ENCODE results near the gene CCDC142. TPM values are rescaled to one million over a fixed set of nuclear protein-coding genes. Genes with fewer than 3 reads are reported as not detected.

The CCDC142 gene, protein sequence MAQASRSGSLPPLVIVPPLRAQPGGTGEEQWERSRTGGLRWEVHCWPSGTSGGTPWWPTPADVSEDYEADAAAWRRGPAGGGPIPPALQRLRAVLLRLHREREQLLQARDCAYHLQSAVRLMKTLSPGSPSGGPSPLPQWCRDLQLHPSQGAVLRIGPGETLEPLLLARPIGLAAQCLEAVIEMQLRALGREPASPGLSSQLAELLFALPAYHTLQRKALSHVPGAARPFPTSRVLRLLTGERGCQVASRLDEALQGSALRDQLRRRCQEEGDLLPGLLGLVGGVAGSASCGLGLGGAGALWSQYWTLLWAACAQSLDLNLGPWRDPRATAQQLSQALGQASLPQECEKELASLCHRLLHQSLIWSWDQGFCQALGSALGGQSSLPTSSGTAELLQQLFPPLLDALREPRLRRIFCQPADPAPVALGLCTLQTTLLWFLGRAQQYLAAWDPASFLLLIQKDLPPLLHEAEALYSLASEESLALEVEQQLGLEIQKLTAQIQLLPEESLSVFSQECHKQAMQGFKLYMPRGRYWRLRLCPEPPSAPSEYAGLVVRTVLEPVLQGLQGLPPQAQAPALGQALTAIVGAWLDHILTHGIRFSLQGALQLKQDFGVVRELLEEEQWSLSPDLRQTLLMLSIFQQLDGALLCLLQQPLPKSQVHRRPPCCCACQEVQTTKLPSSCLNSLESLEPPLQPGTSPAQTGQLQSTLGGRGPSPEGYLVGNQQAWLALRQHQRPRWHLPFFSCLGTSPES
- polyA plus RNA-seq, result 21.6 and 48.0 TPM in 2 replicates
- polyA minus RNA-seq, result 35.5 and 53.1 TPM in 2 replicates

DNA sequence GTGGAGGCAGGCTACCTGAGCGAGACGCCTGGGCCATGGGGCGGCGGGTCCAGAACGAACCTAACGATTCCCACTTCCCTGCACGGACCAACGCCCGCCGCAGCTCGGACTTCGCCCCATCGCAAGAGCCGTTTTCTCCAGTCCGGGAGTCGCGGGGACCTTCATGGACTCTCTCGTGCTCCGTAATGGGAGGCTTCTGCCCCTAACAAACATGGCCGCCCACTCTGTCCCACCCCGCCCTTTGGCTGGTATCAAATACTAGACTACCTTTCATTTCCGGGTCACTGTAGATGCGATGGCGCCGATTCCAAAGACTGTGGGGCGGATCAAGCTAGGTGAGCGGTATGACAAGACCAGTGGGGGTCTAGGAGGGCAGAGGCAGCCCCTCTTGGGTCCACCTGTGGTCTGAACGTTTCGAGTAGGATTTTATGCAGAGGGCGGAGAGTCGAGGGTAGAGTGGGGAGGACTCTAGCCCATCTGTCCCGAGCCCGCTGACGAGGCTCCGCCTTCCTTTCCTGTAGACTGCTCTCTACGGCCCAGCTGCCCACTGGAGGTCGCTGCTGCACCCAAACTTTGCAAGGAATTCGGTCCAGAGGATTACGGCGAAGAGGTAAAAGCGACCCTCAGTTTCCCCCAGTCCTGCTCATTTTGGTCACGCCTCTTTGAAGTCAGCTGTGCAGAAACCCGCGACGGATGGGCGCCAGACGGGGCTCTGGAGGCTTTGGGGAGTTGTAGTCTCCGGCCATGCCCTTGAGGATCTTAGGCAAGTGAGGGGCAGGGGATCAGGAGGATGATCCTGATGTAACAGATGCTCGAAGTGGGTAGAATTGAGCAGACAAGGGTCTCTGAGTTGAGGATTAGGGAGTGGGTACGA is at the start of gene CCDC142, which contains the start of gene TTC31:
CCDC142 (minus strand) TSS at position 198 of the 874 bp plus-strand sequence; CDS start at position 37, 161 bp downstream.
TTC31 (plus strand) TSS at position 281 of the 874 bp plus-strand sequence; CDS start at position 296, 15 bp downstream.
- Histone ChIP-seq H3K79me2 (replicated peaks; ENCODE audit: insufficient read depth, low read length) (peaks cover 26% of the 10 kb centered on the region), H3K36me3 (ENCODE audit: insufficient read depth, low read length) (peaks cover 3% of the 10 kb centered on the region)
- TF ChIP-seq EP300 (conservative IDR thresholded peaks at IDR 0.05; ENCODE audit: poor library complexity, severe bottlenecking) (peak; percentile 58), TAF1 (IDR thresholded peaks at IDR 0.05; ENCODE audit: low read depth) (peak; percentile 52), MXI1 (conservative IDR thresholded peaks at IDR 0.05; ENCODE audit: poor library complexity, severe bottlenecking) (peak; percentile 87), POLR2AphosphoS5 (IDR thresholded peaks at IDR 0.05) (peak; percentile 92), EZH2 (IDR thresholded peaks at IDR 0.05; ENCODE audit: borderline replicate concordance, insufficient read depth, low read length, poor library complexity, severe bottlenecking) (no peak), SMC3 (conservative IDR thresholded peaks at IDR 0.05; ENCODE audit: poor library complexity) (peak; percentile 98), RAD21 (conservative IDR thresholded peaks at IDR 0.05) (peak; percentile 88)
- TF ChIP-seq, protein P1, sequence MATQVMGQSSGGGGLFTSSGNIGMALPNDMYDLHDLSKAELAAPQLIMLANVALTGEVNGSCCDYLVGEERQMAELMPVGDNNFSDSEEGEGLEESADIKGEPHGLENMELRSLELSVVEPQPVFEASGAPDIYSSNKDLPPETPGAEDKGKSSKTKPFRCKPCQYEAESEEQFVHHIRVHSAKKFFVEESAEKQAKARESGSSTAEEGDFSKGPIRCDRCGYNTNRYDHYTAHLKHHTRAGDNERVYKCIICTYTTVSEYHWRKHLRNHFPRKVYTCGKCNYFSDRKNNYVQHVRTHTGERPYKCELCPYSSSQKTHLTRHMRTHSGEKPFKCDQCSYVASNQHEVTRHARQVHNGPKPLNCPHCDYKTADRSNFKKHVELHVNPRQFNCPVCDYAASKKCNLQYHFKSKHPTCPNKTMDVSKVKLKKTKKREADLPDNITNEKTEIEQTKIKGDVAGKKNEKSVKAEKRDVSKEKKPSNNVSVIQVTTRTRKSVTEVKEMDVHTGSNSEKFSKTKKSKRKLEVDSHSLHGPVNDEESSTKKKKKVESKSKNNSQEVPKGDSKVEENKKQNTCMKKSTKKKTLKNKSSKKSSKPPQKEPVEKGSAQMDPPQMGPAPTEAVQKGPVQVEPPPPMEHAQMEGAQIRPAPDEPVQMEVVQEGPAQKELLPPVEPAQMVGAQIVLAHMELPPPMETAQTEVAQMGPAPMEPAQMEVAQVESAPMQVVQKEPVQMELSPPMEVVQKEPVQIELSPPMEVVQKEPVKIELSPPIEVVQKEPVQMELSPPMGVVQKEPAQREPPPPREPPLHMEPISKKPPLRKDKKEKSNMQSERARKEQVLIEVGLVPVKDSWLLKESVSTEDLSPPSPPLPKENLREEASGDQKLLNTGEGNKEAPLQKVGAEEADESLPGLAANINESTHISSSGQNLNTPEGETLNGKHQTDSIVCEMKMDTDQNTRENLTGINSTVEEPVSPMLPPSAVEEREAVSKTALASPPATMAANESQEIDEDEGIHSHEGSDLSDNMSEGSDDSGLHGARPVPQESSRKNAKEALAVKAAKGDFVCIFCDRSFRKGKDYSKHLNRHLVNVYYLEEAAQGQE (IDR thresholded peaks at IDR 0.05; ENCODE audit: borderline replicate concordance), result peak; percentile 68
- TF ChIP-seq, protein P2, sequence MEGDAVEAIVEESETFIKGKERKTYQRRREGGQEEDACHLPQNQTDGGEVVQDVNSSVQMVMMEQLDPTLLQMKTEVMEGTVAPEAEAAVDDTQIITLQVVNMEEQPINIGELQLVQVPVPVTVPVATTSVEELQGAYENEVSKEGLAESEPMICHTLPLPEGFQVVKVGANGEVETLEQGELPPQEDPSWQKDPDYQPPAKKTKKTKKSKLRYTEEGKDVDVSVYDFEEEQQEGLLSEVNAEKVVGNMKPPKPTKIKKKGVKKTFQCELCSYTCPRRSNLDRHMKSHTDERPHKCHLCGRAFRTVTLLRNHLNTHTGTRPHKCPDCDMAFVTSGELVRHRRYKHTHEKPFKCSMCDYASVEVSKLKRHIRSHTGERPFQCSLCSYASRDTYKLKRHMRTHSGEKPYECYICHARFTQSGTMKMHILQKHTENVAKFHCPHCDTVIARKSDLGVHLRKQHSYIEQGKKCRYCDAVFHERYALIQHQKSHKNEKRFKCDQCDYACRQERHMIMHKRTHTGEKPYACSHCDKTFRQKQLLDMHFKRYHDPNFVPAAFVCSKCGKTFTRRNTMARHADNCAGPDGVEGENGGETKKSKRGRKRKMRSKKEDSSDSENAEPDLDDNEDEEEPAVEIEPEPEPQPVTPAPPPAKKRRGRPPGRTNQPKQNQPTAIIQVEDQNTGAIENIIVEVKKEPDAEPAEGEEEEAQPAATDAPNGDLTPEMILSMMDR (IDR thresholded peaks at IDR 0.05; ENCODE audit: poor library complexity, severe bottlenecking), result peak; percentile 99

More for the DNA sequence above, at the start of gene CCDC142, which contains the start of gene TTC31:
- no peaks in the 10 kb centered on the region for H3K9me3 ChIP-seq (ENCODE audit: low read length)
- H4K20me1 ChIP-seq (ENCODE audit: insufficient read depth), result no peaks in the 10 kb centered on the region
- H3K4me3 ChIP-seq (ENCODE audit: low read length), result peak within 1 kb of the TSS; percentile 100
- H3K27ac ChIP-seq (ENCODE audit: low read length), result peak within 1 kb of the TSS; percentile 87
- H3K27me3 ChIP-seq (ENCODE audit: insufficient read depth, low read depth, low read length), result no peaks in the 10 kb centered on the region
- no peaks in the 10 kb centered on the region for H3F3A ChIP-seq (ENCODE audit: insufficient read depth, low read length, poor library complexity, severe bottlenecking)
- H3K4me2 ChIP-seq (ENCODE audit: low read length), result peak within 1 kb of the TSS; percentile 97
- H3K9me2 ChIP-seq (ENCODE audit: insufficient read depth, low read length), result no peaks in the 10 kb centered on the region
- peak within 1 kb of the TSS; percentile 94 for H3K9ac ChIP-seq (ENCODE audit: low read length)
- peak within 1 kb of the TSS; percentile 85 for H2AFZ ChIP-seq (ENCODE audit: low read depth, low read length)
